GM10266 (cell line): ENCODE measurements around the gene TMEM63A.

Experiments used
- DNase-seq: peaks from one replicate; pipeline ENCODE4 v3.0.0; 2012; ENCODE audit errors: extremely low spot score
- TF ChIP-seq, protein P1 (sequence below): IDR thresholded peaks from 2 replicates; pipeline ENCODE4 v1.5.1; 2012; ENCODE audit warnings: mild to moderate bottlenecking, low read depth; ENCODE audit not compliant: control insufficient read depth, insufficient read depth; ENCODE audit errors: missing control alignments

The TMEM63A gene

DNA sequence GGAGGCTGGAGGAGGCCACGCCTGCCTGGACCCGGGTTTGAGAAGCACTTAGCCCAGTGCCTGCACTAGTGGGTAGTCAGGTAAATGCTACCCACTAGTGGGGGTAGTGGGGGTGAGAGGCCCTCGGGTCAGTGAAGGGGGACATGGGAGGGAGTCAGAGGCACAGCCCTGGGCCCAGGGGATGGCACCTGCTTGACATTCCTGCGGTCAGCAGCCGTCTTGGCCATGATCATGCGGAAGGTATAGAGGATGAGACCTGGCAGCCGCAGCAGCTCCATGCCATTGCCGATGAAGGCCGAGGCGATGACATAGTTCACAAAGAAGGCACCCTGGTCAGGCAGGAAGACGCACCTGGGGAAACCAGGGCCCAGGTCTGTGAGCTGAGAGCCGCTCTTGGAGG lies 28.7 kb downstream of the TMEM63A start:
- TF ChIP-seq, protein P1, sequence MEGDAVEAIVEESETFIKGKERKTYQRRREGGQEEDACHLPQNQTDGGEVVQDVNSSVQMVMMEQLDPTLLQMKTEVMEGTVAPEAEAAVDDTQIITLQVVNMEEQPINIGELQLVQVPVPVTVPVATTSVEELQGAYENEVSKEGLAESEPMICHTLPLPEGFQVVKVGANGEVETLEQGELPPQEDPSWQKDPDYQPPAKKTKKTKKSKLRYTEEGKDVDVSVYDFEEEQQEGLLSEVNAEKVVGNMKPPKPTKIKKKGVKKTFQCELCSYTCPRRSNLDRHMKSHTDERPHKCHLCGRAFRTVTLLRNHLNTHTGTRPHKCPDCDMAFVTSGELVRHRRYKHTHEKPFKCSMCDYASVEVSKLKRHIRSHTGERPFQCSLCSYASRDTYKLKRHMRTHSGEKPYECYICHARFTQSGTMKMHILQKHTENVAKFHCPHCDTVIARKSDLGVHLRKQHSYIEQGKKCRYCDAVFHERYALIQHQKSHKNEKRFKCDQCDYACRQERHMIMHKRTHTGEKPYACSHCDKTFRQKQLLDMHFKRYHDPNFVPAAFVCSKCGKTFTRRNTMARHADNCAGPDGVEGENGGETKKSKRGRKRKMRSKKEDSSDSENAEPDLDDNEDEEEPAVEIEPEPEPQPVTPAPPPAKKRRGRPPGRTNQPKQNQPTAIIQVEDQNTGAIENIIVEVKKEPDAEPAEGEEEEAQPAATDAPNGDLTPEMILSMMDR = no peak
- DNase-seq = no peak

DNA sequence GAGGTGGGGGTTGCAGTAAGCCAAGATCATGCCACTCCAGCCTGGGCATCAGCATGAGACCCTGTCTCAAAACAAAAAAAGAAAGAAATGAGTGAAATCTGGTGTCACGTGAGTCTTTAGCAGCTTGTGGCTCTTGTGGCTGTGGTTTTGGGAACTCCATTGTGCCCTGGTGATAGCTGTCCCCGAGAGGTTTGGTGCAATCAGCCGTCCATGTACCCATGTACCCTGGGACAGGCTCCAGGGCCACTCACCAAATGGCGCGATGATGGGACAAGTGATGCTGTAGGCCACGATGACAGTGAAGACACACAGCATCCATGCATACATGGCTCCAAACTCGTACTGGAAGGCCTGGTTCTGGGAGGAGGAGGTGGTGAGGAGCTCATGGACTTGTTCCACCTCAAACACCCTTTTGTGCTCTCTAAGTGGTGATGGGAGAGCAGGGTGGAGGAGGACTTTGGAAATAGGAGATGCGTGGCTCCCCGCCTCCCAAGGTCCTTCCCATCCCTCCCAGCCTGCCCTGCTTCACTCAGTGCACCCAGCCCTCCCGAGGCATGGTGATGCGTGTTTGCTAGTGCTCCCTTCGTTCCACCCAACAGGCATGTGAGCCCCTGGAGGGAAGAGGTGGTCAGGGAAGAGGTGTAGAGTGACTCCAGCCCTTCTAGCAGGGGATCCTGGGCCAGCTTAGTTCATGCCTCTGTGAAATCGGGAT lies 29.6 kb downstream of the TMEM63A start:
- DNase-seq = no peak
- TF ChIP-seq, protein P1 = no peak

DNA sequence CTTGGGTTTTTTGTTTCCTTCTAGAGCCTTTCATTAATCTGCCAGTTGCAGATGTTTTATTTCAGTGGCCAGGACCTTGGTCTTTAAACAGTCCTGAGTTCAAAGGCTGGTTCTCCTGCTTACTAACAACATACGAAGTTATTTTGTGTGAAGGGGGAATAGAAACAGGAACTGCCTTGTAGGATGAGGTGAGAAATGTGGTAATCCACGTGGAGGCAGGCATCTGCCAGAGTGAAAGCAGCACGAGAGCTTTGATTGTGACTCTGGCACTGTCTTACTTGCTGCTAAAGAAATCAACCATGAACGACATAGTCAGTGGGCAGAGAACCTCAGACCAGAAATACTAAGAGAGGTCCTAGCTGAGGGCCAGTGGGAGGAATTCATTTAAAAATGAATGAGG lies 30.4 kb downstream of the TMEM63A start:
- TF ChIP-seq, protein P1 = no peak
- peak; percentile 68 for DNase-seq

DNA sequence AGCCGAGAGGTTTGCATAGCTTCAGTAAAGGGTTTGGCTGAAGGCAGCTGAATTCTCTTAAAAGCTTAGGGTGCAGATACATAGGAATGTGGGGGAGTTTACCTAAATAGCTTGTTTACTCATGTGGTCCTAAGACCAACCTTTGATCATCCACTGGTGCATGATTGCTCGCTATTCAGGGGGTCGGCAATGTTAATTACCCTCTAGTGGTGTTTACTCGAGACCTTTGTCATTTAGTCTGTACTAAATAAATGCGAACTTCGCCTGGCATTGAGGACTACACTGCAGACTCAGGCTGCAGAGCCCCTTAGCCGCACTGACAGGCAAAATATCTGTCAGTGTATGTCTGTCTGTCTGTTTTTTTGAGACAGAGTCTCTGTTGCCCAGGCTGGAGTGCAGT lies 31.8 kb downstream of the TMEM63A start:
- TF ChIP-seq, protein P1 = no peak

DNA sequence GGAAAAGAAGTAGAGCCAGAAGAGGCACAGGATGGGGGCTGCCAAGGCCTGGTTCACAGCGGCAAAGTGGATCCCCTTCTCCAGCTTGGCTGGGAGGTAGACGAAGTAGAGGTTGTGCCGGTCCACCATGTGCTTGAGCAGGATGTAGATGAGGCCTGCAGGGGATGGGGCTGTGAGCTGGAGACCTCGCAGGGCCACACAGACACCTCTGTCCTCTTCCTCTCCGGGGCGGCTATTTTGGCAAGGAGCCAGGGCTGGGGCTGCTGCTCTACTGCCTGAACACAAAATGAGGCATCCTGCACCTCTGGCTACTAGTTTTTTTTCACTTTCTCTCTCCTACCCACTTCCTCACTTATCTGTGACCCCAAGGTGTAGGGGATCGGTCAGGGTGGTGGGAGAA lies 32.3 kb downstream of the TMEM63A start:
- no peak for DNase-seq
- TF ChIP-seq, protein P1 = no peak

More for the DNA sequence above, 31.8 kb downstream of the TMEM63A start:
- DNase-seq = no peak

DNA sequence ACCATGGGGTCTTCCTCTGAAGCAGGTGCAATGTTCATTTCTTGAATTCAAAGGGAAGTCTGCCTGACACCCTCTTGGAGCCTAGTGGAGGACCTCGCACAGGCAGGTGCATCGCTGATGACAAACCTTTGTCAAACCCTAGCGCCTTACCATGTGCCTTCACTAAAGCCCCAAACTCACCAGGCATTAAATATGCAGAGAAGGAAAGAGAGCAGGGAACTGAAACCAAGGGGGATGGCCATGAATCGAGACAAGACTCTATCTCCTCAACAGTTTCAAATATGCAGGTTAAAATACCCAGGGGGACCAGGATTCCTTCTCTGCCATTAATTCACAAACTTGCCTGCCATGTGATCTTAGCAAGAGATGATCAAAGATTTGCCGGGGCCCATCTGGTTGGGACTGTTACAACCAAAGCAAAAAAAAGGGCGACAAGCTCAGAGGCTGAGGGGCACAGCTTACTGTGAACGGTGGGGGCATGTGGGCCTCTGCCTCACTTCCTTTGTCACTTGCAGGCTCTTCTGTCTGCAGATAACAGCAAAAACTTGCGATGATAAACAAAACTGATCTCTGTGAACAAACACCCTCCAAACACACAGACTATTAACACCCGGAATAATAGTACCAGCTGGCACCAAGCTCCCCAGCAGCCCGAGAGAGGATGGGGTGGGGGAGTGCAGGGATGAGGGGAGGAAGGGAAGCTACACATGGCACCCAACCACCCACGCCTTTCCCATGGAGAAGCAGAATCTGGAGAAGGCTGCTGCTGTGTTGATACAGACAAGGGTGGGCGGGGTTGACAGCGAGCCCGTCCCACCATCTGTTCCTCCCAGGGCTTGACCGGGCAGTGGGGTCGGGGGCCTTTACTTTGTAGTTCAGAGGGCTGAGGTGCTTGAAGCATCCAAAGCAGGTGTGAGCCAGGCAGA lies 33.9 kb downstream of the TMEM63A start:
- peak; percentile 41 for DNase-seq
- TF ChIP-seq, protein P1 = no peak

DNA sequence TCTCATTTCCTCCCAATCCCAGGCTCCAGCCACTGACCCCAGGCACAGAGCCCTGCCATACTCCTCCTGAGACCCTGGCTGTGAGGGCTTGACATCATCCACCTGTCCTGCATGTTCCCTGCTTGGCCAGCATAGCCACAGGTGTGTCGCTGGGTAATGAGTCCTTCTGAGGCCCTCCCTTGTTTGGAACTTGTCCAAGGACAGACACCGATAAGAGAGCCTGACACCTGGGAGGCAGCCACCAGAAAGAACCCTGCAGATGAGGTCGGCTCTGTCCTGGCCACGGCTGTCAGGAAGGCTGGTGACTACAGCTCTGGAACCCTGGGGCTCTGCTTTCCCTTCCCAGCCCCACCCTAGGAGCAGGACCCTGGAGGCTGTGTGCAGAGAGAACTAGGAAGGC lies 34.6 kb downstream of the TMEM63A start:
- DNase-seq = no peak
- TF ChIP-seq, protein P1 = no peak
